Retinal pigment epithelial cell (primary cell): ENCODE measurements around the gene PTPN13.

Experiments used
- DNase-seq: peaks from one replicate; pipeline ENCODE4 v3.0.0-alpha.2; 2010; ENCODE audit warnings: low read depth
- H3K4me3 ChIP-seq: 2 replicates; pipeline ENCODE4 v1.5.1; 2011; ENCODE audit warnings: mild to moderate bottlenecking, low read length, control low read depth, moderate library complexity
- CTCF ChIP-seq: conservative IDR thresholded peaks from 2 replicates; pipeline ENCODE4 v1.5.1; 2011; ENCODE audit warnings: low read depth, low read length, control low read depth, inconsistent platforms

The PTPN13 gene

GRCh38 chr4:86565651-86566050 is 28.5 kb upstream of the PTPN13 start:
- TF ChIP-seq CTCF = no peak
- no peak overlapping the region for H3K4me3 ChIP-seq
- no peak for DNase-seq

- no peak for TF ChIP-seq CTCF
- no peak overlapping the region for H3K4me3 ChIP-seq
- DNase-seq = no peak
Observed at GRCh38 chr4:86569103-86569870, 24.8 kb upstream of the PTPN13 start.

GRCh38 chr4:86579941-86580340 is 14.2 kb upstream of the PTPN13 start:
- DNase-seq = no peak
- no peak for TF ChIP-seq CTCF
- no peak overlapping the region for H3K4me3 ChIP-seq

GRCh38 chr4:86582410-86582809 is 11.7 kb upstream of the PTPN13 start:
- no peak overlapping the region for H3K4me3 ChIP-seq
- no peak for TF ChIP-seq CTCF
- no peak for DNase-seq

- TF ChIP-seq CTCF = no peak
- no peak overlapping the region for H3K4me3 ChIP-seq
- DNase-seq = no peak
Observed at GRCh38 chr4:86586160-86586572, 7.9 kb upstream of the PTPN13 start.

- no peak for TF ChIP-seq CTCF
- no peak overlapping the region for H3K4me3 ChIP-seq
- DNase-seq = no peak
Observed at GRCh38 chr4:86586626-86587380, 7.3 kb upstream of the PTPN13 start.
